GM19351 (cell line): Measurements from ENCODE around the gene STX8.

ENCODE experiments used
- ATAC-seq: cut with Tn5 transposase; IDR thresholded peaks from one replicate; pipeline ENCODE4 v1.9.1; 2021; ENCODE audit warnings: mild to moderate bottlenecking, moderate library complexity; ENCODE audit not compliant: unreplicated experiment

Gene STX8

DNA sequence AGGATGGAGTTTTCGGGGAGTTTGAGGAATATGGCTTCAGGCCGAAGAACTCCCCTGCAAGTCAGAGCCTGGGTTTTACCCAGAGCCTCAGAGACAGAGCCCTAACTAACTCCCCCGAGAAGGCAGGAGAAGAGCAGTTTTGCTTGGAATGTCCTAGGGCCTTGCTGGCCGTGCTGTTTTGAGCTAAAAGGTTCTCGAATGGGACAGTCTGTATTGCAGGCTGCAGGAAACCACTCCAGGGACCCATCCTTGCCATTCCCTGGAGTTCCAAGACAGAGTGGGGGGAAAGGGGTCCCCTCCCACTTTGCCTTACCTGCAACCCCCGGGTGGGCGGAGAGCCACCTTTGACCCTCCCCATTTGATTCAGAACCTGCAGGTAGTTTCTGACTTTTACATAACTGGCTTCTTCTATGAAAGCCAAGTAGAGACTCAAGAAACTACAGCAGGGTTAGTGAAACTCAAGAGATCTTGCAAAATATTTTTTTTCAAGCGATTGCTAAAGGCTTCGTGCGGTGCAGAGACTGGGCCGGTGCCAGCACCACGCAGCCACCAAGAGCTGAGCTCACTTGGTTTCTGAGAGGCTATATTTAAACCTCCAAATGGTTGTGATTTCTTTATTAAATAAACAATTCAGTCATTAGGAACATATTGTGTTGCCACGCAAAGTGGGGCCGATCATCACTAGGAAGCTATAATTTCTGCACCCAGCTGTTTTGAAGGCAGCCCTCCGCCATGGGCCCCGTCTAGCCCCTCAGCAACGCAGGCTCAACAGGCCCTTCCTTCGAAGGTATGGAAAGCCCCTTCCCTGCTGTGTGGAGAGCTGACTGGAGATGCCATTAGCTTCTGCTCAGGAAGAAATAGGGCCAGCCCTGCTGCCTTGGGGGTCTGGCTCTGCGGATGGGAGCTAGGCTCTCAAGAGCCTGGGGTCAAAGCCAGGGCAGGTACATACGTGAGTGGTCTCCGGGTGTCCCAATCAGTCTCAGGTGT is 331.3 kb downstream of the STX8 start:
- ATAC-seq, result no peak

- no peak for ATAC-seq
Measured at GRCh38 chr17:9242983-9243382, 332.6 kb downstream of the STX8 start.

DNA sequence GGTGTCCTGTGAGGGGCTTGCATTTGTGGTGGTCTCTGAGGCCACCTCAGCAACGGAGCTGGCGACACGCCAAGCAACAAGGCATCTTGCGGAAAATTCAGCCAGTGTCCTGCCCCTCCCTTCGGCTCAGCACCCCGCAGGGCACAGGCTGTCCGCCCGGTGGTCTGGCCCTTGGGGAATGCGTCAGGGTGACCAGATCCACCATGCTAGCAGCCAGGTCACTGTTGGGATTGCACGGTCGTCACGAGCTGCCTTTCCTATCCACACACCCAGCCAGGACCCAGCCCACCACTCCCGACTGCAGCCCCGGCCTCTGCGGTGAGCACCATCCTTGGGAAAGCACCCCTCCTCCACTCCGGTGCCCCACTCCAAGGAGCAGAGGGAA is 333.1 kb downstream of the STX8 start:
- no peak for ATAC-seq

- no peak for ATAC-seq
Measured at GRCh38 chr17:9241774-9242496, 333.7 kb downstream of the STX8 start.

DNA sequence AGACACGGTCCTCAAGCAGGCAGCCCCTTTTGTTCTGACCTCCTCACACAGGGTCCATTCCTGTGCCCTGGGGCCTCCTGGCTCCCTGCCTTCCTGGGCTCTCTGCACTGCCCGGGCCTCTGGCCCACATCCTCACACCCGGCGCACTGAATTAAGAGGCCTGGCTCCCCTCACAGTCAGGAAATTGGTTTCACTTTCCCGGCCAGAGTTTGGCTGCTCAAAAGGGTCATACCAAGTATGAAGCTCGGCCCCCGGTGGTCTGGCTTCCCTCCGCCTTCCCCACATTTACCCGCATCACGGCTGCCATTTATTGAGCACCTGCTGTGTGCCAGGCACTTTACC is 334.3 kb downstream of the STX8 start:
- no peak for ATAC-seq

DNA sequence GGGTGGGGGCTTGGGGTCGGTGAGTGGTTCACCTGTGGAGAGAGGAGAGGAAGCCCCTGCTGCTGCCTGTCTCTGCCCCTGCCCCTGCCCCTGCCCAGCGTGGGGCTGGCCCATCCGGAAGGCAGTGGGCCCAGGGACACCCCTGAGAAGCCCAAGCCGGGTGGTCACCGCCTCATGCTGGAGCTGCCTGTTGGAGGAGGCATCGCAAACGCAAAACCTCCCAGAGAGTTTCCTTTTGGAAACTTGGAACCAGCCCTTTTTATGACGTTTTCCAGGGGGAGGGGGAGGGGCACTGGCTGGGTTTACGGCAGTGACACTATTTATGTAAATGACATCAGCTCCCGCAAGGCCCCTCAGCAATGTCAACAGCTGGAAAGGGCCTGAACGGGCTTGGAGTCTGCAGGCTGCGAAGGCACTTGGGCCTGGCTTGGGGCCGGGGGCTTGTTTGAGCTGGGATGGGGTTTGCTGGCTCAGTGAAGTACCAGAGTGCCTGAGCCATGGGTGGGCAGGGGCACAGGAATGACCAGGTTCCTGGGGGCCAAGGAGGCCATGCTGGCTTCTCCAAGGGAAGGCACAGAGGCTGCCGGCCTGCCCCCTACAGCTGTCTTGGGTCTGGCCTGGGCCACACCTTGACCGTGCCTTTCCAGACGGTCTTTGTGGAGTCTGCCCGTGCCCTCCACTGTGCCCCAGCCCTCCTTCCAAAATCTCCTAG is 334.8 kb downstream of the STX8 start:
- ATAC-seq, result no peak

DNA sequence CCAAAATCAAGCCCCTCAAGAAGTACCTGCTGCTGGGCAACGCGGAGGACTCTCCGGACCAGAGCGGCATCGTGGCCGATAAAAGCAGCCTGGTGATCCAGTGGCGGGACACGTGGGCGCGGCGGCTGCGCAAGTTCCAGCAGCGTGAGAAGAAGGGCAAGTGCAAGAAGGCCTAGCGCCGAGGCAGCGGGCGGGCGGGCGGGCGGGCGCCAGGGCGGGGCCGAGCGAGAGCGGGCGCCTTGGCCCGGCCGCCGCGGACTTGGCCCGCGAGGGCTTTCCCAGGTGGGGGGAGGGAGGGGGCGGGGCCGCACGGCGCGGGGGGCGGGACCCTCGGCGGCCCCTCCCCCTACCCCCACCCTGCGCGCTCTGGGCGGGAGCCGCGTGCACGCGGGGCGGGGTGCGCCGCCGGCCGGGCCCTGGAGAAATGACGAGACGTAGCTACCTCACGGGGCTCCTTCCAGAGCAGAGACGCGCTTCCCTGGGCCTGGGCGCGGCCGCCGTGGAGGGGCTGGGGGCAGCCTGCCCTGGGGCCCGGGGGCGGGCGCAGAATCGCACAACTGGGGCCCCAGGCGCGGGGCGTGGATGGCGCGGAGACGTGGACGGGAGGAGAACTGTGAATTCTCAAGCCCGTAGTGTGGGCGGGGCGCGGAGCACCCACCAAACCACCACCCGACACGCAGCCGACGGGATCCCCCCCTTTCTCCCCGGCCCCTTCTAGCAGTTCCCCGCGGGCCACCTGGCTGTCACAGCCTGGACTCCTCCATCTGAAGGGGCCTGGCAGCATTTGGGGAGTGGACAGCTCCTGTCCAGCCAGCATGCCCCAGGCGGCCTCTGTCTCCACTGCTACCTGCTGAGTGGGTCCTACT is 335.6 kb downstream of the STX8 start:
- ATAC-seq, result peak; percentile 61

DNA sequence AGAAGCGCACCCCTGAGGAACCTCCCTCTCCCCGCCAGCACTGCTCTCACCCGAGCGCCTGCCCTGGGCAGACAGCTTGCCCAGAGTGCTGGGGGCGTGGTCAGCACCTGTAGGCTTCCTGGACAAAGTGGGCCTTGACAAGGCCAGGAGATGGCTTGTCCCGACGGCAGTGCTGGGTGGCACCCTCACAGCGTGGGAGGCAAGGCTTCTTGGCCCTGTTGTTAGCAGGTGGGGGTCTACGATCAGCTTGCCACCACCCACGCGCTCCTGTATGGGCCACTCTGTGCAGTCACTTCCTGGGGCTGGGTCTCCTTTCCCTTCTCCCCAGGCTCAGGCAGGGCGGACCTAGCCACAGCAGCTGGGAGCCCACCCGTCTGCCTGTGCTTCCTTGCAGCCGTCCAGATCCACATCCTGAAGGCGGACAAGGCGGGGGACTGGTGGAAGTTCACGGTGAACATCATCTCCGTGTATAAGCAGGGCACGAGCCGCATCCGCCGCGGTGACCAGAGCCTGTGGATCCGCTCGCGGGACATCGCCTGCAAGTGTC is 336.3 kb downstream of the STX8 start:
- ATAC-seq, result no peak

- no peak for ATAC-seq
Measured at GRCh38 chr17:9238340-9239245, 337.0 kb downstream of the STX8 start.

GRCh38 chr17:9237661-9238301 is 337.8 kb downstream of the STX8 start:
- no peak for ATAC-seq

DNA sequence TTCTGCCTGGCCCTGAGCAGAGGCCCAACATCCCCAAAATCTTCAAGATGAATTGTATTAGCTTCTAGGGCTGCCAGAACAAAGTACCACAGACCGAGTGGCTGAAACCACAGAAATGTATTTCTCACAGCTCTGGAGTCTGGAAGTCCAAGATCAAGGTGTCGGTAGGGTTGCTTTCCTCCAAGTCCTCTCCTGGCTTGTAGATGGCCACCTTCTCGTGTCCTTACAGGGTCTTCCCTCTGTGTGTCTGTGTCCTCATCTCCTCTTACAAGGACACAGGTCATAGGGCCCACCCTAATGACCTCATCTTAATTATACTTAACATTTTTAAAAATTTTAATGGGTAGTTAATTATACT is 338.6 kb downstream of the STX8 start:
- ATAC-seq, result no peak

- no peak for ATAC-seq
Measured at GRCh38 chr17:9236286-9237052, 339.2 kb downstream of the STX8 start.

GRCh38 chr17:9235346-9235745 is 340.3 kb downstream of the STX8 start:
- no peak for ATAC-seq

- no peak for ATAC-seq
Measured at GRCh38 chr17:9234389-9234945, 341.2 kb downstream of the STX8 start.

GRCh38 chr17:9233761-9234160 is 341.9 kb downstream of the STX8 start:
- ATAC-seq, result no peak

GRCh38 chr17:9233271-9233599 is 342.4 kb downstream of the STX8 start:
- ATAC-seq, result no peak

- no peak for ATAC-seq
Measured at GRCh38 chr17:9232591-9233270, 342.9 kb downstream of the STX8 start.

DNA sequence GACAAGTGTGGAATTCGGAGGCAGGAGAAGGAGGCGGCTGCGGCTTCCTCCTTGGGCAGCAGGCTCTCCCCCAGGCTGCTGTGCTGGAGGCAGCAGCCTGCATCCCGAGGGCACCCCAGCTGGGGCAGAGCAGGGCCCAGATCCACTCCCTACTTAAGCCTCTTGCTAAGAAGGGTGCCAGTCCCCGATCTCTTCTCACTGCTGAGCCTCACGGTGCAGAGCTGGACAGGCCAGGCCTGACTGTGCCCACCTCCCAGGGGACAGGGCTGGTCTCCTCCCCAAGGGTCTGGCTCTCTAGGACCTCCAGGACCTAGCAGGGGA is 343.5 kb downstream of the STX8 start:
- ATAC-seq, result no peak
